ENCODE results near the gene FIS1.

DNA sequence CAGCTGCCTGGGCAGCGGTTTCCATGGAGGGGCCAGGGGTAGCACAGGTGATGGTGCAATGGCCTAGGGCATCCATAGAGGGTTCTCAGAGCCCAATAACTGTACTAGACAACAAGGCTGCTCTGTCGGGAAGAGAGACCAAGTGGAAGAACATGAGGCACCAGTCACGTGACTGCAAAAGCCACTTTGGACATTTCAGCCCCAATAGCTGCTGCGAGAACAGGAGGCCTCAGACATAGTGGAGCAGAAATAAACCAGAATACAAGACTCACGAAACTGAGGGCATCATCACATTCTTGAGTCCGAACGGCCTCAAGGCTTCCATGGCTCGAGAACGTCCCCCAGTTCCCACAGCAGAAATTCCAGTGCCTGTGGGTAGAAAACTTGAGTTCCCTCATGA, 32.3 kb upstream of the FIS1 start:
- TF ChIP-seq POLR2A (IDR thresholded peaks at IDR 0.05): no peak
- TF ChIP-seq, protein P1, sequence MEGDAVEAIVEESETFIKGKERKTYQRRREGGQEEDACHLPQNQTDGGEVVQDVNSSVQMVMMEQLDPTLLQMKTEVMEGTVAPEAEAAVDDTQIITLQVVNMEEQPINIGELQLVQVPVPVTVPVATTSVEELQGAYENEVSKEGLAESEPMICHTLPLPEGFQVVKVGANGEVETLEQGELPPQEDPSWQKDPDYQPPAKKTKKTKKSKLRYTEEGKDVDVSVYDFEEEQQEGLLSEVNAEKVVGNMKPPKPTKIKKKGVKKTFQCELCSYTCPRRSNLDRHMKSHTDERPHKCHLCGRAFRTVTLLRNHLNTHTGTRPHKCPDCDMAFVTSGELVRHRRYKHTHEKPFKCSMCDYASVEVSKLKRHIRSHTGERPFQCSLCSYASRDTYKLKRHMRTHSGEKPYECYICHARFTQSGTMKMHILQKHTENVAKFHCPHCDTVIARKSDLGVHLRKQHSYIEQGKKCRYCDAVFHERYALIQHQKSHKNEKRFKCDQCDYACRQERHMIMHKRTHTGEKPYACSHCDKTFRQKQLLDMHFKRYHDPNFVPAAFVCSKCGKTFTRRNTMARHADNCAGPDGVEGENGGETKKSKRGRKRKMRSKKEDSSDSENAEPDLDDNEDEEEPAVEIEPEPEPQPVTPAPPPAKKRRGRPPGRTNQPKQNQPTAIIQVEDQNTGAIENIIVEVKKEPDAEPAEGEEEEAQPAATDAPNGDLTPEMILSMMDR (IDR thresholded peaks at IDR 0.05): no peak
- no peak for TF ChIP-seq EP300 (IDR thresholded peaks at IDR 0.05)

Measured in tibial nerve (tissue), 4 donors.